ENCODE measurements around the gene TCF25. TPM values are rescaled to one million over a fixed set of nuclear protein-coding genes. Genes with fewer than 3 reads are reported as not detected.

The TCF25 gene
- total RNA-seq, 1 donor from 2014 or later = 193 TPM

GRCh38 chr16:89853306-89853993, 19.9 kb upstream of the TCF25 start:
- no peaks in the 10 kb centered on the region for H3K27me3 ChIP-seq (ENCODE audit: insufficient read depth, low read length)
- no peak overlapping the region for H3K4me2 ChIP-seq (ENCODE audit: low read length)
- peaks cover 9% of the 10 kb centered on the region for H3K27me3 Mint-ChIP-seq (ENCODE audit: low read depth, unreplicated experiment)
- no peaks in the 10 kb centered on the region for H3K4me1 ChIP-seq (ENCODE audit: insufficient read depth, low read length)
- no peak for TF ChIP-seq EZH2 (IDR thresholded peaks at IDR 0.05; ENCODE audit: insufficient read depth, low read length)
- TF ChIP-seq, protein P1, sequence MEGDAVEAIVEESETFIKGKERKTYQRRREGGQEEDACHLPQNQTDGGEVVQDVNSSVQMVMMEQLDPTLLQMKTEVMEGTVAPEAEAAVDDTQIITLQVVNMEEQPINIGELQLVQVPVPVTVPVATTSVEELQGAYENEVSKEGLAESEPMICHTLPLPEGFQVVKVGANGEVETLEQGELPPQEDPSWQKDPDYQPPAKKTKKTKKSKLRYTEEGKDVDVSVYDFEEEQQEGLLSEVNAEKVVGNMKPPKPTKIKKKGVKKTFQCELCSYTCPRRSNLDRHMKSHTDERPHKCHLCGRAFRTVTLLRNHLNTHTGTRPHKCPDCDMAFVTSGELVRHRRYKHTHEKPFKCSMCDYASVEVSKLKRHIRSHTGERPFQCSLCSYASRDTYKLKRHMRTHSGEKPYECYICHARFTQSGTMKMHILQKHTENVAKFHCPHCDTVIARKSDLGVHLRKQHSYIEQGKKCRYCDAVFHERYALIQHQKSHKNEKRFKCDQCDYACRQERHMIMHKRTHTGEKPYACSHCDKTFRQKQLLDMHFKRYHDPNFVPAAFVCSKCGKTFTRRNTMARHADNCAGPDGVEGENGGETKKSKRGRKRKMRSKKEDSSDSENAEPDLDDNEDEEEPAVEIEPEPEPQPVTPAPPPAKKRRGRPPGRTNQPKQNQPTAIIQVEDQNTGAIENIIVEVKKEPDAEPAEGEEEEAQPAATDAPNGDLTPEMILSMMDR (IDR thresholded peaks at IDR 0.05; ENCODE audit: insufficient read depth, low read depth, low read length) = no peak
- H4K20me1 ChIP-seq (ENCODE audit: insufficient read depth, low read length) = no peaks in the 10 kb centered on the region
- no peak overlapping the region for H3K4me3 Mint-ChIP-seq (ENCODE audit: unreplicated experiment)
- H3K79me2 ChIP-seq (ENCODE audit: insufficient read depth, low read length) = no peaks in the 10 kb centered on the region
- H3K36me3 ChIP-seq (ENCODE audit: insufficient read depth, low read length) = no peaks in the 10 kb centered on the region
- no peaks in the 10 kb centered on the region for H3K9me3 ChIP-seq (ENCODE audit: insufficient read depth, low read depth, low read length)
- H3K27ac Mint-ChIP-seq (ENCODE audit: unreplicated experiment) = no peak overlapping the region
- H3K27ac ChIP-seq (ENCODE audit: low read depth, low read length) = no peak overlapping the region
- DNase-seq (ENCODE audit: low read depth) = no peak
- no peak overlapping the region for H2AFZ ChIP-seq (ENCODE audit: low read depth, low read length)
- H3K9ac ChIP-seq (ENCODE audit: low read length) = no peak overlapping the region
- H3K4me1 Mint-ChIP-seq (ENCODE audit: low read depth, unreplicated experiment) = no peaks in the 10 kb centered on the region
- H3K9me3 Mint-ChIP-seq (ENCODE audit: unreplicated experiment) = peaks cover 2% of the 10 kb centered on the region
- FAIRE-seq = no peak
- H3K4me3 ChIP-seq (ENCODE audit: insufficient read depth, low read depth, low read length) = no peak overlapping the region
- peaks cover 3% of the 10 kb centered on the region for H3K36me3 Mint-ChIP-seq (ENCODE audit: low read depth, unreplicated experiment)

DNA sequence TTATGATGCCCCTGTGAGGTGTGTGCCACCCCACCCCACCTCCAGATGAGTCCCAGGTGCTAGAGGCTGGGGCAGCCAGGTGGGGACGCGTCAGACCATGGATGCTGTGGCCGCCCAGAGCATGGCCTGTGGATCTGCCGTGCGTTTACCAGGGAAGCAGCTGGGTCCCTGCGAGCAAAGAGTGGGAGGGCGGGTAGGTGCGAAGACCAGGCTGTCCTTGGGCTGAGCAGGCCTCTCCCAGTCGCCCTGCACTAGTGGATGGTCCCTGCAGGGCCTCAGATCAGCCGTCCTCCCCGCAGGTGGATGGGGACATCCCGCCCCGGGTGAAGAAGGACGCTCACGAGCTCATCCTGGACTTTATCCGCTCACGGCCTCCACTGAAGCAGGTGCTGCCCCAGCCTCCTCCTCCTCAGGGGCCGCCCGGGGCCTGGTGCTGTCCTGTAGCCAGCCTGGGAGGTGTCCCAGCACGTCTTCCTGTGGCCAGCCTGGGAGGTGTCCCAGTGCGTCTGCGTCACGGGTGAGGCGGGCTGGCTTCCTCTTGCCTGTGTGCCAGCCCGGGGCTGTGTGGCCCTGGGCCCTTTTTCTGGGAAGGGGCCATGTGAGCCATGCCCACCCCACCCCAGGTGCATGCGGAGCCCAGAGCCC, 18.0 kb upstream of the TCF25 start:
- Histone ChIP-seq H4K20me1 (ENCODE audit: insufficient read depth, low read length) (no peaks in the 10 kb centered on the region), H3K4me2 (ENCODE audit: low read length) (no peak overlapping the region), H3K36me3 (ENCODE audit: insufficient read depth, low read length) (no peaks in the 10 kb centered on the region), H3K9me3 (ENCODE audit: insufficient read depth, low read depth, low read length) (no peaks in the 10 kb centered on the region), H3K27ac (ENCODE audit: low read depth, low read length) (no peak overlapping the region), H3K79me2 (ENCODE audit: insufficient read depth, low read length) (no peaks in the 10 kb centered on the region), H3K27me3 (ENCODE audit: insufficient read depth, low read length) (no peaks in the 10 kb centered on the region), H3K4me1 (ENCODE audit: insufficient read depth, low read length) (no peaks in the 10 kb centered on the region), H2AFZ (ENCODE audit: low read depth, low read length) (no peak overlapping the region), H3K4me3 (ENCODE audit: insufficient read depth, low read depth, low read length) (no peak overlapping the region), H3K9ac (ENCODE audit: low read length) (no peak overlapping the region)
- peaks cover 2% of the 10 kb centered on the region for H3K9me3 Mint-ChIP-seq (ENCODE audit: unreplicated experiment)
- no peak for TF ChIP-seq EZH2 (IDR thresholded peaks at IDR 0.05; ENCODE audit: insufficient read depth, low read length)
- TF ChIP-seq, protein P1 (IDR thresholded peaks at IDR 0.05; ENCODE audit: insufficient read depth, low read depth, low read length) = no peak
- peaks cover 9% of the 10 kb centered on the region for H3K27me3 Mint-ChIP-seq (ENCODE audit: low read depth, unreplicated experiment)
- H3K27ac Mint-ChIP-seq (ENCODE audit: unreplicated experiment) = no peak overlapping the region
- H3K36me3 Mint-ChIP-seq (ENCODE audit: low read depth, unreplicated experiment) = peaks cover 3% of the 10 kb centered on the region
- peak overlapping the region; percentile 20 for H3K4me3 Mint-ChIP-seq (ENCODE audit: unreplicated experiment)
- H3K4me1 Mint-ChIP-seq (ENCODE audit: low read depth, unreplicated experiment) = no peaks in the 10 kb centered on the region
- FAIRE-seq (no peak), DNase-seq (ENCODE audit: low read depth) (no peak)

DNA sequence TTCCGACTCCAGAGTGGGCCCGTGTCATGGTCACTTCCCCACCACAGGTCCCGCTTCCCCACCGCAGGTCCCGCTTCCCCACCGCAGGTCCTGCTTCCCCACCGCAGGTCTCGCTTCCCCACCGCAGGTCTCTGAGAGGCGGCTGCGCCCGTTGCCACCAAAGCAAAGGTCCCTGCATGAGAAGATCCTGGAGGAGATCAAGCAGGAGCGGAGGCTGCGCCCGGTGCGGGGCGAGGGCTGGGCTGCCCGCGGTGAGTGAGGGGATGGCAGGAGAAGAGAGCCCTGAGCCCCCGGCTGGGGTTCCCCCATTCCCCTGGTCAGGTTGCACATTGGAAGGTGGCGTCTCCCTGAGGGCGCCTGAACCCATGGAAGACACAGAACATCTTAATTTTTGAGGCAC, 17.4 kb upstream of the TCF25 start:
- no peak for TF ChIP-seq EZH2 (IDR thresholded peaks at IDR 0.05; ENCODE audit: insufficient read depth, low read length)
- TF ChIP-seq, protein P1 (IDR thresholded peaks at IDR 0.05; ENCODE audit: insufficient read depth, low read depth, low read length) = no peak
- no peak overlapping the region for H3K4me2 ChIP-seq (ENCODE audit: low read length)
- no peak overlapping the region for H3K27ac ChIP-seq (ENCODE audit: low read depth, low read length)
- Mint-ChIP-seq H3K9me3 (ENCODE audit: unreplicated experiment) (no peaks in the 10 kb centered on the region), H3K27ac (ENCODE audit: unreplicated experiment) (no peak overlapping the region), H3K4me1 (ENCODE audit: low read depth, unreplicated experiment) (no peaks in the 10 kb centered on the region), H3K27me3 (ENCODE audit: low read depth, unreplicated experiment) (peaks cover 9% of the 10 kb centered on the region), H3K36me3 (ENCODE audit: low read depth, unreplicated experiment) (peaks cover 3% of the 10 kb centered on the region), H3K4me3 (ENCODE audit: unreplicated experiment) (no peak overlapping the region)
- no peaks in the 10 kb centered on the region for H3K4me1 ChIP-seq (ENCODE audit: insufficient read depth, low read length)
- no peak overlapping the region for H2AFZ ChIP-seq (ENCODE audit: low read depth, low read length)
- no peaks in the 10 kb centered on the region for H3K27me3 ChIP-seq (ENCODE audit: insufficient read depth, low read length)
- H3K9me3 ChIP-seq (ENCODE audit: insufficient read depth, low read depth, low read length) = no peaks in the 10 kb centered on the region
- FAIRE-seq (no peak), DNase-seq (ENCODE audit: low read depth) (no peak)
- H3K36me3 ChIP-seq (ENCODE audit: insufficient read depth, low read length) = no peaks in the 10 kb centered on the region
- no peak overlapping the region for H3K9ac ChIP-seq (ENCODE audit: low read length)
- no peaks in the 10 kb centered on the region for H4K20me1 ChIP-seq (ENCODE audit: insufficient read depth, low read length)
- no peaks in the 10 kb centered on the region for H3K79me2 ChIP-seq (ENCODE audit: insufficient read depth, low read length)
- no peak overlapping the region for H3K4me3 ChIP-seq (ENCODE audit: insufficient read depth, low read depth, low read length)

Data from astrocyte (in vitro differentiated cells and primary cell).